Ascending aorta (tissue), 2 donors: ENCODE measurements around the gene LRRC14B. TPM values are rescaled to one million over a fixed set of nuclear protein-coding genes. Genes with fewer than 3 reads are reported as not detected.

Source experiments
- DNase-seq, 2 donors: peaks; one replicate each; pipeline ENCODE4 v3.0.0-alpha.2; 2019; ENCODE audit warnings: low spot score in 2 of 2
- H3K27ac ChIP-seq, 2 donors: fragments of 200-600 bp; sonication (generic); one replicate each; pipeline ENCODE4 v1.5.1; 2016 to 2017; ENCODE audit warnings: mild to moderate bottlenecking in 1 of 2
- H3K27me3 ChIP-seq: fragments of 200-600 bp; sonication (generic); one replicate; pipeline ENCODE4 v1.5.1; 2017
- H3K36me3 ChIP-seq, 2 donors: fragments of 200-600 bp; sonication (generic); one replicate each; pipeline ENCODE4 v1.5.1; 2016
- H3K4me1 ChIP-seq, 2 donors: fragments of 200-600 bp; sonication (generic); one replicate each; pipeline ENCODE4 v1.5.1; 2016 to 2017; ENCODE audit warnings: mild to moderate bottlenecking in 1 of 2
- H3K4me3 ChIP-seq, 2 donors: fragments of 200-600 bp; sonication (generic); one replicate each; pipeline ENCODE4 v1.5.1; 2016 to 2017; ENCODE audit warnings: mild to moderate bottlenecking in 1 of 2
- H3K9me3 ChIP-seq, 2 donors: fragments of 200-600 bp; sonication (generic); one replicate each; pipeline ENCODE4 v1.5.1; 2016
- CTCF ChIP-seq, 3 experiments: fragments of 200-600 bp in 2 of 3; fragments of 450-650 bp in 1 of 3; sonication (generic) in 2 of 3; IDR thresholded peaks; one replicate each; pipeline ENCODE4 v1.5.1; 2016 to 2019; ENCODE audit warnings: antibody characterized with exemption in 3 of 3, mild to moderate bottlenecking in 1 of 3, moderate library complexity in 1 of 3
- intact Hi-C: fragments of 100-400 bp; cut with DNase I; formaldehyde crosslinking; loops from one replicate; pipeline ENCODE4 v1.15.1; 2023
- total RNA-seq: library from RNA; depleted of rRNA; stranded (reverse); fragments of >200 nt; gene quantifications from one replicate; pipeline ENCODE4 v1.1.0, GENCODE V29; 2016

The LRRC14B gene
- total RNA-seq, 1 donor from 2014 or later = not detected

GRCh38 chr5:157126-157715 is 34.1 kb upstream of the LRRC14B start:
- no peak for TF ChIP-seq CTCF (IDR thresholded peaks at IDR 0.05)
- no peaks in the 10 kb centered on the region for H3K4me1 ChIP-seq
- no peaks in the 10 kb centered on the region for H3K9me3 ChIP-seq
- H3K27me3 ChIP-seq = no peaks in the 10 kb centered on the region
- peak in 1 of 2 donors; percentile 40 for DNase-seq
- no peaks in the 10 kb centered on the region for H3K36me3 ChIP-seq
- H3K4me3 ChIP-seq = no peak overlapping the region
- intact Hi-C loops = no loop called here
- H3K27ac ChIP-seq = no peak overlapping the region

- Histone ChIP-seq H3K27me3 (no peaks in the 10 kb centered on the region), H3K27ac (no peak overlapping the region), H3K36me3 (no peaks in the 10 kb centered on the region), H3K4me1 (no peaks in the 10 kb centered on the region), H3K4me3 (no peak overlapping the region), H3K9me3 (no peaks in the 10 kb centered on the region)
- TF ChIP-seq CTCF (IDR thresholded peaks at IDR 0.05) = no peak
- intact Hi-C loops = no loop called here
- peak in 1 of 2 donors; percentile 34 for DNase-seq
Measured at GRCh38 chr5:157801-158200, 33.5 kb upstream of the LRRC14B start.

- Histone ChIP-seq H3K36me3 (no peaks in the 10 kb centered on the region), H3K4me3 (no peak overlapping the region), H3K4me1 (no peaks in the 10 kb centered on the region), H3K27ac (no peak overlapping the region), H3K9me3 (no peaks in the 10 kb centered on the region), H3K27me3 (no peaks in the 10 kb centered on the region)
- TF ChIP-seq CTCF (IDR thresholded peaks at IDR 0.05) = no peak
- intact Hi-C loops = no loop called here
- peak in 1 of 2 donors; percentile 44 for DNase-seq
Measured at GRCh38 chr5:158807-159447, 32.4 kb upstream of the LRRC14B start.

GRCh38 chr5:159448-160172 is 31.7 kb upstream of the LRRC14B start:
- Histone ChIP-seq H3K36me3 (no peaks in the 10 kb centered on the region), H3K4me3 (no peak overlapping the region), H3K9me3 (no peaks in the 10 kb centered on the region), H3K27me3 (no peaks in the 10 kb centered on the region), H3K27ac (no peak overlapping the region), H3K4me1 (no peaks in the 10 kb centered on the region)
- no peak for TF ChIP-seq CTCF (IDR thresholded peaks at IDR 0.05)
- intact Hi-C loops = no loop called here
- DNase-seq = peak in 1 of 2 donors; percentile 53

- Histone ChIP-seq H3K27ac (no peak overlapping the region), H3K4me1 (no peaks in the 10 kb centered on the region), H3K9me3 (no peaks in the 10 kb centered on the region), H3K27me3 (no peaks in the 10 kb centered on the region), H3K4me3 (no peak overlapping the region), H3K36me3 (no peaks in the 10 kb centered on the region)
- TF ChIP-seq CTCF (IDR thresholded peaks at IDR 0.05) = no peak
- intact Hi-C loops = no loop called here
- DNase-seq = peak in 1 of 2 donors; percentile 16
Measured at GRCh38 chr5:160173-160510, 31.2 kb upstream of the LRRC14B start.
